HG03095 (cell line): ENCODE data around the gene PFDN2.
"Not testable (repeated sequence)": the region's sequence is repeated elsewhere in the genome, so short reads cannot be mapped to it uniquely, and the experiment has no call there.

Experiments used
- ATAC-seq: cut with Tn5 transposase; IDR thresholded peaks from one replicate; pipeline ENCODE4 v1.9.1; 2021; ENCODE audit warnings: moderate library complexity; ENCODE audit not compliant: unreplicated experiment

PFDN2 gene

DNA sequence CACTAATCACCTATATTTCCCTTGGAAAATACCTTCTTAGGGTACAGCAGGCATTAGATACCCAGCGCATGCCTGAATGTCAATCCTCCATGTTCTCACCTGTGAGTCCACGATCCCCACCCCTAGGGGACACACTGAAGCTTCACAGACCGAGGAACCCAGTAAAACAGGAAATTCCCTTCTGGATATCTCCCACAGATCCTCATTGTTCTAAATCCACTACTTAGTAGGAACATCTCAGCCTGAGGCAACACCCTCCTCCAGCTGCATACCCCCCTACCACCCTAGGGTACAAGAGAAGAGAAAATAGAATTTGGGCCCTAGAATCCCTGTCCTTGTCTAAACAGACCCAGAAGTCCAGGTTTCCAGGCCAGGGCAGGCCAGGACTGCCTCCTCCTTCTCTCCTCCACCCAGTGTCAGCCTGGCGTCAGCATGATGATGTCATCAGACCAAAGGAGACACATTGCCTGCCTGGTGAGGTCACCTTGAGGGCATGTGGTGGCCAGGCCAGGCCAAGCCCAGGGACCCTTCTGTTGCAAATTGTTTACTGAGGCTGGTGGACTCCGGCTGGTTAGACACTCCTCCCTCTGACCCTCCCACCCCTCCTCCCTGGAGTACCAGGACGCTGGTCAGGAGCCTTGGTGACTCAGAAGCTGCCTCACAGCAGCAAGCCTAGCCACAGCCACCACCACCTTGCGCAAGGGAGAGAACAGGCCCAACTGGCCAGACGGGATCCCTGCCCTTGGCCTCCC lies 34.7 kb downstream of the PFDN2 start:
- no peak for ATAC-seq

DNA sequence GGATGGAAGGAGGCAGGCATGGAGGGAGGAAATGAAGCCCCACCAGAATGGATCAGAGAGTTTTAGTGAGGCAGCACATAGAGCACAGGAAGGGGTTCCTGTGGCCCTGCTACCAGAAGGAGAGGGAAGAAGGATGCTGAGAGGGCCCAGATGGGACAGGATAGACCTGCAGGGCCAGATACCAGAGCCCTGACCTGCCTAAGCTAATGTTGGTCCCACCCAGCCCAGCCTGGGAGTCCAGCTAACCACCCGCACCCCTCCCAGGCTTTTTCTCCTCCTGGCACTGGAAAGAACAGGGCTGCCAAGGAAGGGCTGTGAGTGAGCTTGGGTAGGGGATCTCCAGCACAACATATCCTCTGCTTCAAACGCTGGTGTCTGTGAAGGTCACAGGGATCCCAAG lies 35.4 kb downstream of the PFDN2 start:
- ATAC-seq = no peak

DNA sequence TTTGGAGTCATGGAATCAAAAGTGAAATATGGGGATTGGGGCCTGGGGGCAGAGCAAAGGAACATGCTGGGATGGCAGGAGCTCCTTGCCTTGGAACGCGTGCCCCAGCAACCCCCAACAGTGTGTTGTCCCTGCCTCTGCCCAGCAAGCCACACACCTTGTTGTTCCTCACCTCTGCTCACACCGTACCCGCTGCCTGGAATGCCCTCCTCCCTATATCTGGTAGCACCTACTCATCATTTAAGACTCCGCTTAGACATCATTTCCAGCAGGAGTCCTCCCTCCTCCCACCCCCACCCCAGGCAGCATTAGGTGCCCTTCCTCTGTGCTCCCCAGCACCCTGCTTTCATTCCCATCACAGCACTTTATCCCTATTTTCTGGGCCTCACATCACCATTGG lies 36.3 kb downstream of the PFDN2 start:
- ATAC-seq = no peak

DNA sequence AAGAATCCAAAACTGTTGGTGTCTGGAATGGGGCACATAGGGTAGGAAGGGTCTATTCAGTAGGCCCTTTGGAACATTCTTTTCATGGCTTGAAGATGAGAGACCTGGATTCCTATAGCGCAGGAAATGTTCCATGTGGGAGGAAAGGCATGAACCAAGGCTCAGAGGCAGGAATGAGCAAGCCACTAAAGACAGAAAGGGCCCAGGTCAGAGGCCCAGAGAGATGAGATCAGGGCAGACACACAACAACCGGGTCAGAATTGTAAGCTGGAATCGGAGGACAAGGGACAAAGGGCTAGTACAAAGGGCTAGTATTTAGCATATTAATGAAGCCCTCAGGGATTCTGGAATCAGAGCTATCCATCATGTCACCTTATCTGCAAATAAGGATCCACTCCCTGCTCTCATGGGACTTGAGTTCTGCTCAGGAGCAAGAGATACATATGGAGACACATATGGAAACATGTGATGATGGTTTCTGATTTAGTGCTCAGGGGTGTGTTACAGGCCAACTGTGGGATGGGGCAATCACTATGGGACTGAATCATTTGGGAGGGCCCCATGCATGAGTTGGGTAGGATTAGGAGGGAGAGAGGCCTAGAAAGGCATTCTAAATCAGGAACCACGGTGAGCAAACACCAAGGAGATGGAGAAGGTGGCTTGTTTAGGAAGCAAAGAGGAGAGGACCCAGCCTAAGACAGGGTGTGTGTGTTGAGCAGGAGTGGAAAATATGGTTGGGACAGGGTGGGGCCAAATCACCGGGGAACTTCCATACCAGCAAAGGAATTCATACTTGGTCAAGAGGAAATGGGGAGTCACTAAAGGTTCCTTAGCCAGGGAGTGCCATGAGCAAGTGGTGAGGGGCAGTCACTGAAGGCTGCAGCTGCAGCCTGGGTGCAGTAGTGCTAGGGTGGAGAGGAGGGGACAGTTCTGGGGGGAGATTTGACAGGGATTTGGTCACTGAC lies 37.1 kb downstream of the PFDN2 start:
- no peak for ATAC-seq

DNA sequence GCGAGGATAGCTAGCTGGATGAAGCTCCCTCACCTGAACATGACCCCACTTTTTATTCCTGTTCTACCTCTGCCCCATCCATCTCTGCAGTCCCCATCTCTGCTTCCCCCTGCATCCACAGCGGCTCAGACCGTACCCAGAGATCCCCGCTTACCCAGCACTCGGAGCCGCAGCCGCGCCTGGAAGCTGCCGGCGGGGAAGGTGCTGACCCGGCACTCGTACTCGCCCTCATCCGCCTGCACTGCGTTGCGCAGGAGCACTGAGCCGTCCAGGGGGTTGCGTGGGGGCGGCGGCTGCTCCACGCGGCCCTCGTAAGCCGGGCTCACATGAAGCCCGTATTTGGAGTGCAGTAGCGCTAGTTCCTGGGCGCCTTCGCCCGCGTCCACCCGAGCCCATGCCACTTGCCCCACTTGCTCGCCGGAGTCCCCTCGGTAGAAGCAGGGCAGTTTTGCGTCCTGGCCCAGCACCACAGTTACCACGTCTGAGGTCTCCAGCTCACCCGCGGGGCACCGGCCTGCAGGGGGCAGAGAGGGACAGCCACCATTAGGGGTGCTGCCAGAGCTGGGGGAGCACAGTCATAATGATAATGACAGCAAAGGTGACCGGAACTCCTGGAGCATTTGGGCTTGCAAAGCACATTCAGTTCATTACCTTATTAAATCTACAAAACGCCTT lies 38.3 kb downstream of the PFDN2 start:
- no peak for ATAC-seq

DNA sequence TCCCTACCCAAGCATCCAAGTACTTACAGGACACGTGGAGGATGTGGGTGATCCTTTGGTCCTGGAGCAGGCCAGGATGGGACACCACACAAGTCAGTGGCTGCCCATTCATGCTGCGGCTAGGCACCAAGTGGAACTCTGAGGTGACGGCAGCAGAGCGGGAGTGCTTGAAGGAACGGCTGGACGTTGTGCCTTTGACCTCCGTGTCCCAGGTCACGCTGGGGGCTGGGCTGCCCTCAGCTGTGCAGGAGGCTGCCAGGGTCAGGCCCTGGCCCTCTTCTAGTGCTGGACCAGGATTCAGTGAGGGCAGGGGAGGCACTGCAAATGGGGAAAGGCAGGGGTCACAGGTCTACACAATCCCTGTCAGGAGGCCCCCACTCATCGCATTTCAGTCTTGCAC lies 40.4 kb downstream of the PFDN2 start:
- ATAC-seq = no peak

DNA sequence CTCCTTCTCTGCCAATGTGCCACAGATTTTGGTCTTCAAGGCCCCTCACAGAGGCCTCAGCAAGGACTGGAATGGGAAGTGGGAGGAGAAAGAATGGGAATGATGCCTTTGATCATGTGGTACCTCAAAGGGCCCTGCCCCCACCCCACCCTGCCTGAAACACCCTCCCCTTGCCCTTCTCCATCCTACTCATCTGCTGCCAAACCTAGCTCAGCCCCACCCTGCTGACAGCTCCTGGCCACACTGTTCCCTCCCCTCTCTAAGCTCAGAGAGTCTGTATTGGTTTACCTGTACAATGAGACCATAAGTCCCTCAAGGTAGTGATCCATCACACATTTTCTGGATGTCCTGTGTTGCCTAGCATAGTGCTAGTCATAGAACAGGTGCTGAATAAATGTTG lies 41.4 kb downstream of the PFDN2 start:
- no peak for ATAC-seq

DNA sequence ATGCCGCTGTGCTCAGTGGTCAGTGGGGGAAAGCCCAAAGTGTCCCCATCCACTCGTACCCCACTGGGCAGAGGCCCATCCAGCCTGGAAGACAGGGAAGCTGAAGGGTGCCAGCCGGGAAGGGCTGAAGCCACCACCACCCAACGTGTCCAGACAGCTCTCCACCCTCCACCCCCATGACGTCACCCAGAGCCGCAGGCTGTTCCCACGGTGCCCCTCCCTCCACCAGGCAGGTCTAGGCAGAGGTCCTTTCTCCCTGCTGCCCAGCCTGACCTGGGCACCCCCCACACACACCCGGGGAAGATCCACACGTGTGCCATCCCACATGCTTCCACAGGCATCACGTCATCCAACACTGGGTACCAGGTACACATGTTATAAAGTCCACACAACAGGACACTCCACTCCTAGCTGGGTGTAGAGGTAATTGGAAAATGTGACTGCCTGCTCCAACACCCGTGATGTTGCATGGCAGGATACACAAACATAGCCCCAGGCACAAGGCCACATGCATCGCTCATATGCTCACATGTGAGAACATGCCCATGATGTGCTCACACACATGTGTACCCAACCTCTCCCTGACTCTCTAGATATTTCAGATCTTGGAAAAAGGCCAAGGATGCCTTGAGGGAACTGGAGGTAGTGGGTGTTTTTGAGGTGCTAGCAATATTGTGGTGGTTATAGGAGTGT lies 43.0 kb downstream of the PFDN2 start:
- ATAC-seq = no peak

DNA sequence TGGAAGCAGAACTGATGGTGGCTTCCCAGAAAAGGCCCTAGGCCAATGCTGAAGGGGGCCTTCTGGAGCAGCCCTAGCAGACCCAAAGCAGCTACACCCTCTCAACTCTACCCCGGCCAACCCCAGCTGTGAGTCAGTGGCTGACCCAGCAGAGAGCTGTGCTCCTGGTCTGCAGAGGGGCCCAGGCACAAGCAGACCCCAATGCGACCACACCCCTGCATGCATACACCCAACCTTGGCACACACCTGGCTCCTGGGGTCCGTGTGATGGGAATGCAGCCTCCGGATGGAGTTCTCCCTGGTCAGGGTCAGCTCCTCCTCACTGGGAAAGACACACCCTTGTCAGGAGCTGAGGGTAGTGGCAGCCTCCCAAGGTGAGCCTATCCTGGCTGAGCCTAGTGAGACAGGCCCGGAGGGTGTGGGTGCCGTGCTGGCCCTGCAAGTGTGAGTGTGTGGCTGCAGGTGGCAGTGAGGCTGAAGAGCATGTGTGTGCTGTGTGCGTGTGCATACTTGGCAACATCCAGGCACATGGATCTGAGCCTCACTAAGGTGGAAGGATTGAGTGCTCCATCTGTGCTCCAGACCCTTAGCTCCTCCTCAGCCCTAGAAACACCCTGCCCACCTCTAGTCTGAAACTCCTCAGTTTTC lies 44.2 kb downstream of the PFDN2 start:
- no peak for ATAC-seq

DNA sequence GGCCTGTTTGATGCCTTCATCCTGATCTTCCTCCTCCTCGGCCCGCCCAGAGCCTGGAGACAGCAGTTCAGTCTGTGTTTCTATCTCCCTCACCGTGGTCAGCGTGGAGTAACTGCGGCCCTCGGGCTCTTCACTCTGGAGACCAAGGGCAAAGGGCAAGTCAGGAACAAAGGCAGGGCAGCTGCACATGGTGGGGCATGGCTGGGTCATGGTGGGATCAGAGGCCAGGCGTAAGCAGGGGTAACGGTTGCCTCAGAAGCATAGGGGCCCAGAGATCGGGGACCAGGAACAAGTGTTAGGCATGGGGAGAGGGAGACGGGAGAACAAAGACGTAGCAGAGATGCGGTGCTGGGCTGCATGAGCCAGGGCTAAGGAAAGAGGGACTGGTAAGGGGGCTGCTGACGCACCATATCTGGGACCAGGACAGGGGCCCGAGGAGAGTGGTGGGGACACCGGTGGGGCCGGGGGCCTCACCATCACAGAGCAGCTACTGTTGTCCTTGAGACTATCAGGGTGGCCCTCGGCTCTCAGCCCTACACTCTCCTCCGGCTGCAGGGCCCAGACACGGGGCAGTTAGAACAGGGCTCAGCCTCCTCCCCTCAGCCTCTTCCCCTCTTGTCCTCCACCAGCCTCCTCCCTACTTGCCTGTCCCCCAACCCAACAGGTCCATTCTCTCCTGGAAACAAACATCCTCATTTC lies 44.9 kb downstream of the PFDN2 start:
- ATAC-seq = no peak

DNA sequence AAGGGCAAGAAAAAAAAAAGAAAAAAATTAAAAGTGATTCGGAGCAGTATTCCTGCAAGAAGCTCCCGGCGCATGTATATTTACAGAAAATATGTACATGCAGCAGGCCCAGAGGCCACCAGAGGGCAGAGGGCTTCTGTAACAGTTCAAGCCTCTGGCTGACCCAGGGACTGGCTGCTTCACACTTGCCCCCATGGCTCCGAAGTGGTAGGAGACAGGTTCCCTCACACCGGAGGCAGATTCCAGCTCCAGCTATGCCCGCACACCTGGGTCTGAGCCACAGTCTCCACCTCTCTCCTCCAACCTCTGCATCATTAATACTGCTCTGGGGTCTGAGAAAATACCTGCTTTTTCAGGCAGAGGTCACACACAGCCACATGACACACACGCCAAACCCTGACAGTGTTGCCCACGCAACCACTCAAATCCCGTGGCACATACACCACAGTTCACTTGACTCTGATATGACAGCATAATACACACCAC lies 45.9 kb downstream of the PFDN2 start:
- ATAC-seq = no peak

DNA sequence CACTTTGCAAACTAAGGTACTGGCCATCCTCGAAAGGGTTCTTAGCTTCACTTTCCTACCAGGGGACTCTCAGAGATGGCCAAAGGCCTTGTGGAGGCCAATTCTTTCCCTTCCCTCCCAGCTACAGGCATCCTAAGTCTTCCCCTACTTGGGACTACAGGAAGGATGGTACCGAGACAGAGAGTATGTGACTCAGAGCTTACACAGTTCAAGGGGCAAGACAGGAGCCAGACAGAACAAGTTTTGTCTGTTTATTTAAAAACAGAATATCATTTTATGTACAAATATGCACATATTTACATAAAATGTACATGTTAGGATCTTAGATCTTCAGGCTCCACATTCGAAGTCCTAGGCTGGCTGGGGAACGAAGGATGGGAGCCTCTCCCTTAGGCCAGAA lies 47.1 kb downstream of the PFDN2 start:
- ATAC-seq = no peak

DNA sequence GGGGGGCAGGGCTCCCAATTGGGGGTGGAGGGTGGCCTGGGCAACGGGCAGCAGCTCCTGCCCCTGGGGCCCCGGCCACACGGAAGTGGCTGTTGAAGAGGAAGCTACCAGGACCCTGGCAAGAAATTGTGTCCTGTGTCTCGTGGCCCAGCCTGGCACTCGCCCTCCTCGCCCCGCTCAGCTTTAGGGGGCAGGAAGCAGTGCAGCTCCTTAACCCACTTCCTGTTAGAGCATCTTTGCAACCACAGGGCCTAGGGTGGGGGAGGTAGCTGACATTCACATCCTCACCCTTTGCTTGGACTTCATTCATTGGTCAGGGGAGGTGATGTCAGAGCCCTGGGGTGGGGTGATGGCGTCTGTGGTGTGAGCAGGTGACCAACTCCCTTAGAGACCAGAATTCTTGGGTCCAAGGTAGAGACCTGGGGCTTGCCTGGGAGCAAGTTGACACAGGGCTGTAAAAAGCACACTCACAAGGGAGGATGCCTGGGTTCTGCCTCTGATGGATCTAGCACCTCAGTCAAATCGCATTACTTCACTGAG lies 48.0 kb downstream of the PFDN2 start, which contains the start of gene ARHGAP30:
Gene ARHGAP30, minus strand, starts transcription at position 161 of the 540 bp plus-strand sequence. CDS start 267 bp downstream, outside the sequence.
- peak; percentile 87 for ATAC-seq

DNA sequence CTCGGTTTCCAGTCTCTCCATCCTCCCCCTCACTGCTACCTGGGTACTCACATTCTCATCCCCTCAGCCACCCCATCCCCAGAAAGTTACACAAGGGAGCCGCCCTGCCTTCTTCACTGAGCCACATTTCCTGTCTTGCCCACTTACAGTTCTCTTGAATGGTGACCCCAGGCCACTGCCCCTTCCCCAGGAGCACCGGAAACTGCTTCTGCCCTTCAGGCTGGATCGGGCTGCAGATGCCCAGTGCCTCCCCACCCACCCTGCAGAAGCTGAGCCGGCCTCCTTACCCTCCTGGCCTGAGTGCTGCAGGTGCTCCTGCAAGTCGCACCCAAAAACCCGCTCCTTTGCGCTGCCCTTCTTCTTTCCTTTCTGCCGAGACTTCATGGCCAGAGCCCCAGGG lies 48.6 kb downstream of the PFDN2 start:
- ATAC-seq = no peak

DNA sequence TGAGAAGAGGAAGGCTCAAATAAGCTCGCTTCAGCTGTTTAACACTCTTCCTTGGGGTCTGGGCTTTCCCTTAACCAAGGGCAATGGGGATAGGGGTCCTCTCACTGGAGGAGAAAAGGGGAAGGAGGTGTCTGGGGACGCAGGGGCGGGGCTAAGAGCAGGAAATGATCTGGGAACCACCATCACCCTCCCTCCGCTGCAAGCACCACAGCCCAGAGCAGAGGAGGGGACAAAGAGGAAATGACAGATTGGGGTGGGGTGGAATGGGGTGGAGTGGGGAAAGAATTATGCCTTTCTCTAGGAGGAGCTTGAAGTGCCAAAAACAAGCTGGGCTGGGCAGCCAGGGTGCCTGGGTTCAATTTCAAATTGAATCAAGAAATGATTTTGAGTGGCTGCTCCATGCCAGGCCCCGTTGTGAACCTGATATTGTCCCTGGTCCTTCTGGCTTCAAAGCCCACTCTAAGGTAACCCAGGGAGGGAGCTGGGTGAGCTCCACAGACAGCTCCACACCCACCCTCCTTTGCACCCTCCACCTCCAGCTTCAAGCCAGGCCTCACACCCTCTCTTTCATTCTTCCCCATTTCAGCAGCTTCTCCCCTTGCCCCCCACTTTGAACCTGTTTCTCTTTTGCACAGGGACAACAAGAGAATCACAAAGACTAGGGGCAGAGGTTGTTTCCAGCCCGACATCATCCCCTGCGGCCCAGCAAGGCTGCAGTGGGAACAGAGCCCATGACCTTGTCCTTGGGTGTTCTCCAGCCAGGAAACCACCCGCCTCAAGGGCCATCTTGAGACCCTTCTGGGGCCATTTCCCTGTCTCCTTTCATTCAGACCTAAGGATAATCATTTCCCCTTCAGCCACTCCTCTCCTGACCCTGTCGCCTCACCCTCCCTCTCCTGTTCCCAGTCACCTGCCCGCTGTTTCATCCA lies 49.3 kb downstream of the PFDN2 start:
- peak; percentile 59 for ATAC-seq

DNA sequence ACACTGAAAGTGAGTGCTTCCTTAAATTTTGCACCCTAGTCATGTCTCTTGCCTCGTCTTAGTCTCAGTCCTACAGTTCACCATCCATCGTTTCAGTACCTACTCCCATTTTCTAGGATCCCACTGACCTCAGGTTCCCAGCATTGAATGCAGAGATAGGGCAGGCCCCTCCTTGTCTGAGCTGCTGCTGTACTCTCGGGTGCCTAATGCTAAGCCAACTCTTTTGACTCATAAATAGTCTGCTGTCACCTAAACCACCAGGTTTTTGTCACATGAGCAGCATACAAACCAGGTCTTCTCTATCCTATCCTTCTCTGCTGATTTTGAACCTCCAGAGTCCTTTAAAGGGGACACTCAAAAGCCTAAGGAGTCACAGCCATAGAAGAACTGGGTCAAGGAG lies 51.1 kb downstream of the PFDN2 start:
- ATAC-seq = no peak

DNA sequence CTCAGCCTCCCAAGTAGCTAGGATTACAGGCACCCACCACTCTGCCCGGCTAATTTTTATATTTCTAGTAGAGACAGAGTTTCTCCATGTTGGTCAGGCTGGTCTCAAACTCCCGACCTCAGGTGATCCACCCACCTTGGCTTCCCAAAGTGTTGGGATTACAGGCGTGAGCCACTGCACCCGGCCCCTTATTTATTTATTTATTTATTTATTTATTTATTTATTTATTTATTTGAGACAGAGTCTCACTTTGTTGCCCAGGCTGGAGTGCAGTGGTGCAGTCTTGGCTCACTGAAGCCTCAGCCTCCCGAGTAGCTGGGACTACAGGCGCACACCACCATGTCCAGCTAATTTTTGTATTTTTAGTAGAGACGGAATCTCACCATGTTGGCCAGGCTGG lies 52.2 kb downstream of the PFDN2 start:
- ATAC-seq = not testable (repeated sequence)

DNA sequence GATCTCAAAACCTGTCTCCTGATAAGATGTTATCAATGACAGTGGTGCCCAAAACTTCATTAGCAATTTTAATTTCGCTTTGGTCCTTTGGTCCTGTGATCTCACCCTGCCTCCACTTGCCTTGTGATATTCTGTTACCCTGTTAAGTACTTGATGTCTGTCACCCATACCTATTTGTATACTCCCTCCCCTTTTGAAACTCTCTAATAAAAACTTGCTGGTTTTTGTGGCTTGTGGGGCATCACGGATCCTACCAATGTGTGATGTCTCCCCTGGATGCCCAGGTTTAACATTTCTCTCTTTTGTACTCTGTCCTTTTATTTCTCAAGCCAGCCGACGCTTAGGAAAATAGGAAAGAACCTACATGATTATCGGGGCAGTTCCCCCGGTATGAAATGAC lies 53.9 kb downstream of the PFDN2 start:
- ATAC-seq = not testable (repeated sequence)
